Coronary artery (tissue), 2 donors: ENCODE results near the gene CD81.

Experiments
- DNase-seq: peaks from one replicate; pipeline ENCODE4 v3.0.0-alpha.2; 2017; ENCODE audit warnings: low spot score
- H3K27ac ChIP-seq, 2 donors: fragments of 200-600 bp; sonication (generic); one replicate each; pipeline ENCODE4 v1.5.1; 2016 to 2019
- H3K4me3 ChIP-seq: fragments of 200-600 bp; sonication (generic); 2 replicates; pipeline ENCODE4 v1.5.1; 2016; ENCODE audit warnings: mild to moderate bottlenecking, moderate library complexity
- TF ChIP-seq, protein P1 (sequence below): fragments of 200-600 bp; sonication (generic); IDR thresholded peaks from one replicate; pipeline ENCODE4 v1.5.1; 2019; ENCODE audit warnings: antibody characterized with exemption

The CD81 gene

GRCh38 chr11:2425506-2425905 is 48.4 kb downstream of the CD81 start:
- H3K27ac ChIP-seq, result no peak overlapping the region
- H3K4me3 ChIP-seq, result no peak overlapping the region
- DNase-seq, result no peak
- TF ChIP-seq, protein P1, sequence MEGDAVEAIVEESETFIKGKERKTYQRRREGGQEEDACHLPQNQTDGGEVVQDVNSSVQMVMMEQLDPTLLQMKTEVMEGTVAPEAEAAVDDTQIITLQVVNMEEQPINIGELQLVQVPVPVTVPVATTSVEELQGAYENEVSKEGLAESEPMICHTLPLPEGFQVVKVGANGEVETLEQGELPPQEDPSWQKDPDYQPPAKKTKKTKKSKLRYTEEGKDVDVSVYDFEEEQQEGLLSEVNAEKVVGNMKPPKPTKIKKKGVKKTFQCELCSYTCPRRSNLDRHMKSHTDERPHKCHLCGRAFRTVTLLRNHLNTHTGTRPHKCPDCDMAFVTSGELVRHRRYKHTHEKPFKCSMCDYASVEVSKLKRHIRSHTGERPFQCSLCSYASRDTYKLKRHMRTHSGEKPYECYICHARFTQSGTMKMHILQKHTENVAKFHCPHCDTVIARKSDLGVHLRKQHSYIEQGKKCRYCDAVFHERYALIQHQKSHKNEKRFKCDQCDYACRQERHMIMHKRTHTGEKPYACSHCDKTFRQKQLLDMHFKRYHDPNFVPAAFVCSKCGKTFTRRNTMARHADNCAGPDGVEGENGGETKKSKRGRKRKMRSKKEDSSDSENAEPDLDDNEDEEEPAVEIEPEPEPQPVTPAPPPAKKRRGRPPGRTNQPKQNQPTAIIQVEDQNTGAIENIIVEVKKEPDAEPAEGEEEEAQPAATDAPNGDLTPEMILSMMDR, result no peak

DNA sequence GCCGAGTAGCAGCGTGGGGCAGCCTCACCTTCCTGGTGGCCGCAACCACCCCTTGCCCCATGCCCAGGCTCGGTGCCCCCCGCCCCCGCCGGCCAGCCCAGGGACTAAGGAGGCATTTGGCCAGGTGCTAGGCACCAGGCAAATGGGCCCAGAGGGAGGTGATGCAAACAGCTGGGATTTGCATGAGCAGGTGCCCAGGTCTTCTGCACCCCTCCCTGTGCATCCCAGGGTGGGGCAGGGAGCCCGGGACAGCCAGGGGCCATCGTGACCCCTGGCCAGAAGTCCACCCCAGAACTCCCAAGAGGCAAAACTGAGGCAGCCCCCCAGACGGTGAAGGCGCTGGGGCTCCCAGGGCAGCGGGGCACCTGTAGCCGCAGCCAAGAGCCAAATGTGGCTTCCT is 49.1 kb downstream of the CD81 start:
- no peak overlapping the region for H3K27ac ChIP-seq
- no peak for DNase-seq
- TF ChIP-seq, protein P1, result no peak
- no peak overlapping the region for H3K4me3 ChIP-seq

- no peak overlapping the region for H3K4me3 ChIP-seq
- DNase-seq, result no peak
- TF ChIP-seq, protein P1, result no peak
- H3K27ac ChIP-seq, result no peak overlapping the region
Measured at GRCh38 chr11:2426826-2427521, 49.9 kb downstream of the CD81 start.

- no peak for DNase-seq
- Histone ChIP-seq H3K4me3 (no peak overlapping the region), H3K27ac (no peak overlapping the region)
- TF ChIP-seq, protein P1, result no peak
Measured at GRCh38 chr11:2427721-2428321, 50.7 kb downstream of the CD81 start.

DNA sequence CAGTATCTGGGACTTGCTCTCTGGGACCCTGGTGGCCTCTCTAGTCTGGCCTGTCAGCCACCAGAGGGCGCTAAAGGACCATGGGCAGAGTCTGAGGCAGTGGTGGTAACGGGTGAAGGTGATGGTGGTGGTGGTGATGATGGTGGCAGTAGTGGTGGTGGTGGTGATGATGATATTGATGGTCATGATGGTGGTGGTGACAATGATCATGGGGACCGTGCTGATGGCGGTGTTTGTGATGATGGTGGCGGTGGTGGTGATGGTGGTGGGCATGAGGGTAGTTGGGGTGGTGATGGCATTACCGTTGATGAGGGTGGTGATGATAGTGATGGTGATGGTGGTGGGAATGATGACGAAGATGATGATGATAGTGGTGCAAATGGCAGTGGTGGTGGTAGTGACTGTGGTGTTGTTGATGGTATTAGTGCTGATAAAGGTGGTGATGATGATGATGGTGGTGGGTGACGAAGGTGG is 51.2 kb downstream of the CD81 start:
- H3K4me3 ChIP-seq, result no peak overlapping the region
- DNase-seq, result no peak
- TF ChIP-seq, protein P1, result peak; percentile 32

GRCh38 chr11:2431395-2431794 is 54.3 kb downstream of the CD81 start:
- Histone ChIP-seq H3K4me3 (no peak overlapping the region), H3K27ac (no peak overlapping the region)
- TF ChIP-seq, protein P1, result no peak
- DNase-seq, result no peak

More for the DNA sequence above, 51.2 kb downstream of the CD81 start:
- H3K27ac ChIP-seq, result no peak overlapping the region

DNA sequence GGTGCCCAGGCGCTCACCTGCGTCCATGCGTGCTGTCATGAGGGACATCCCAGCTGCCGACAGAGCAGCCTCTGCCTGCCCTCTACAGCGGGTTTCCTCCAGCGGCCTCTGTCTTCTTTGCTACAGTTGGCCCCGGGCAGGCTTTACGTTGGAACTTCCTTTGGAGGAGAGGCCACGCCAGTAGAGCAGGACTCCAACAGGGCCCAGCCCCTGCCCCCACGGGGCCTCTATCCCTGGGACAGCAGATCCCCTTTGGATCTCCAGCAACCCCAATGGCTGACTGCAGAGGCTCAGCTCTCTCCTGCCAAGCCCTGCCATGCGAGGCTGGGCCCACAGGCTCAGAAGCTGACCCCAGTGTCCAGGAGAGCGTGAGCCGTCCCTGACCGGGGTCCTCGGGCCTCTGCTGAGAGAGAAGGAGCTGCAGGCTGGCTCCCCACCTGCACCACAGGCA is 55.1 kb downstream of the CD81 start:
- TF ChIP-seq, protein P1, result no peak
- Histone ChIP-seq H3K4me3 (no peak overlapping the region), H3K27ac (no peak overlapping the region)
- no peak for DNase-seq
